Neural cell (in vitro differentiated cells): ENCODE data around the gene GOLGA7B. TPM values are rescaled to one million over a fixed set of nuclear protein-coding genes. Genes with fewer than 3 reads are reported as not detected.

Experiments
- H2AFZ ChIP-seq: fragments of 200-600, 300-800 bp; sonication (generic), shearing (Covaris generic); 2 replicates; pipeline ENCODE4 v1.6.0; 2014; ENCODE audit warnings: low read depth, mild to moderate bottlenecking, antibody characterized with exemption, low read length, moderate library complexity
- H3F3A ChIP-seq: fragments of 200-600 bp; shearing (Covaris generic); 2 replicates; pipeline ENCODE4 v1.6.1; 2016; ENCODE audit warnings: mild to moderate bottlenecking, moderate library complexity, mixed read lengths, antibody characterized with exemption, low read length; ENCODE audit not compliant: insufficient read depth, poor library complexity, severe bottlenecking
- H3K27ac ChIP-seq: fragments of 200-600, 300-800 bp; sonication (generic), shearing (Covaris generic); 2 replicates; pipeline ENCODE4 v1.5.1; 2014; ENCODE audit warnings: mild to moderate bottlenecking, low read length, moderate library complexity
- H3K27me3 ChIP-seq: fragments of 300-800, 200-600 bp; sonication (generic), shearing (Covaris generic); 2 replicates; pipeline ENCODE4 v1.6.0; 2014; ENCODE audit warnings: mild to moderate bottlenecking, low read depth, low read length, moderate library complexity; ENCODE audit not compliant: insufficient read depth
- H3K36me3 ChIP-seq: fragments of 300-800, 200-600 bp; sonication (generic), shearing (Covaris generic); 2 replicates; pipeline ENCODE4 v1.5.1; 2014; ENCODE audit warnings: mild to moderate bottlenecking, antibody characterized with exemption, low read length, moderate library complexity; ENCODE audit not compliant: insufficient read depth
- H3K4me2 ChIP-seq: fragments of 300-800, 200-600 bp; sonication (generic), shearing (Covaris generic); 2 replicates; pipeline ENCODE4 v1.6.0; 2014; ENCODE audit warnings: mild to moderate bottlenecking, low read length
- H3K4me3 ChIP-seq: fragments of 300-800, 200-600 bp; sonication (generic), shearing (Covaris generic); 2 replicates; pipeline ENCODE4 v1.5.1; 2014; ENCODE audit warnings: mild to moderate bottlenecking, low read length, moderate library complexity
- H3K79me2 ChIP-seq: fragments of 200-600 bp; shearing (Covaris generic); replicated peaks from 2 replicates; pipeline ENCODE4 v1.6.0; 2014; ENCODE audit warnings: mild to moderate bottlenecking, low read length, moderate library complexity; ENCODE audit not compliant: insufficient read depth
- H3K9ac ChIP-seq: fragments of 300-800, 200-600 bp; sonication (generic), shearing (Covaris generic); 2 replicates; pipeline ENCODE4 v1.6.1; 2016; ENCODE audit warnings: mild to moderate bottlenecking, low read length, mixed read lengths
- H3K9me2 ChIP-seq: fragments of 200-600 bp; shearing (Covaris generic); 2 replicates; pipeline ENCODE4 v1.6.1; 2016; ENCODE audit warnings: mild to moderate bottlenecking, low read length, mixed read lengths; ENCODE audit not compliant: insufficient read depth
- H3K9me3 ChIP-seq: fragments of 200-600, 300-800 bp; sonication (generic), shearing (Covaris generic); 2 replicates; pipeline ENCODE4 v1.6.1; 2016; ENCODE audit warnings: mild to moderate bottlenecking, mixed run types, low read length, moderate library complexity, mixed read lengths
- H4K20me1 ChIP-seq: fragments of 200-600 bp; shearing (Covaris generic); 2 replicates; pipeline ENCODE4 v1.6.1; 2016; ENCODE audit warnings: mild to moderate bottlenecking, mixed run types; ENCODE audit not compliant: insufficient read depth
- EP300 ChIP-seq: fragments of 450-650 bp; conservative IDR thresholded peaks from 2 replicates; pipeline ENCODE4 v1.6.1; 2014; ENCODE audit warnings: antibody characterized with exemption, mild to moderate bottlenecking, moderate library complexity; ENCODE audit not compliant: poor library complexity, severe bottlenecking
- EZH2 ChIP-seq: fragments of 200-600, 300-800 bp; shearing (Covaris generic), sonication (generic); IDR thresholded peaks from 2 replicates; pipeline ENCODE4 v1.6.1; 2014; ENCODE audit warnings: antibody characterized with exemption, low read length, borderline replicate concordance, mild to moderate bottlenecking; ENCODE audit not compliant: insufficient read depth, poor library complexity, severe bottlenecking
- MXI1 ChIP-seq: fragments of 450-650 bp; conservative IDR thresholded peaks from 2 replicates; pipeline ENCODE4 v1.6.1; 2014; ENCODE audit warnings: antibody characterized with exemption, mild to moderate bottlenecking; ENCODE audit not compliant: poor library complexity, severe bottlenecking
- POLR2AphosphoS5 ChIP-seq: IDR thresholded peaks from 2 replicates; pipeline ENCODE4 v1.6.1; 2012
- RAD21 ChIP-seq: fragments of 450-650 bp; conservative IDR thresholded peaks from 2 replicates; pipeline ENCODE4 v1.6.1; 2014; ENCODE audit warnings: antibody characterized with exemption, mild to moderate bottlenecking, moderate library complexity
- SMC3 ChIP-seq: fragments of 450-650 bp; conservative IDR thresholded peaks from 2 replicates; pipeline ENCODE4 v1.6.1; 2014; ENCODE audit warnings: antibody characterized with exemption, mild to moderate bottlenecking, moderate library complexity; ENCODE audit not compliant: poor library complexity
- TAF1 ChIP-seq: IDR thresholded peaks from 2 replicates; pipeline ENCODE4 v1.6.1; 2012; ENCODE audit warnings: low read depth
- polyA plus RNA-seq: library from polyadenylated mRNA; depleted of rRNA; stranded (reverse); fragments of >200 nt; gene quantifications from 2 replicates; pipeline ENCODE4 v1.2.3, GENCODE V29; 2014
- TF ChIP-seq, protein P1 (sequence below): fragments of 450-650 bp; IDR thresholded peaks from 2 replicates; pipeline ENCODE4 v1.5.1; 2014; ENCODE audit warnings: antibody characterized with exemption, mild to moderate bottlenecking, moderate library complexity; ENCODE audit not compliant: poor library complexity, severe bottlenecking
- TF ChIP-seq, protein P2 (sequence below): IDR thresholded peaks from 2 replicates; pipeline ENCODE4 v1.6.1; 2012; ENCODE audit warnings: borderline replicate concordance

The GOLGA7B gene
- polyA plus RNA-seq, 1 donor from 2014 or later, result 30.4 TPM

DNA sequence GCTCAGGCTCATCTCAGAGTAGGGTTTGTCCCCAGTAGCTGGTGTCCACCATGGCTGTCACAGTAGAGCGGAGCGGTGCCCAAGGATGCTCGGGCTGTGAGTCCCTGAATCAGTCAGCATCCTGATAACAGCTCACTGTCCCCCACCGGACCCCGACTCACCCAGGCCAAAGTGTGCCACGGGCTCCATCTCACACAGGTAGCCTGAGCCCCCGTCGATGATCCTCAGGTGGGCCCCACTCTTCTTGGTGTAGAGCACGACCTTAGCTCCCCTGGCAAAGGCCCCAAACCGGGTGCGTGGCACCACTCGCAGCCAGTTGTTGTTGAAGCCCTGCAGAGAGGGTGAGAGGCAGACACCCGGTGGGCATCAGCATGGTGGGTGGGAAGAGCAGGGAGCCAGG, 45.4 kb downstream of the GOLGA7B start:
- TF ChIP-seq MXI1, result no peak
- TF ChIP-seq TAF1, result no peak
- TF ChIP-seq, protein P1, sequence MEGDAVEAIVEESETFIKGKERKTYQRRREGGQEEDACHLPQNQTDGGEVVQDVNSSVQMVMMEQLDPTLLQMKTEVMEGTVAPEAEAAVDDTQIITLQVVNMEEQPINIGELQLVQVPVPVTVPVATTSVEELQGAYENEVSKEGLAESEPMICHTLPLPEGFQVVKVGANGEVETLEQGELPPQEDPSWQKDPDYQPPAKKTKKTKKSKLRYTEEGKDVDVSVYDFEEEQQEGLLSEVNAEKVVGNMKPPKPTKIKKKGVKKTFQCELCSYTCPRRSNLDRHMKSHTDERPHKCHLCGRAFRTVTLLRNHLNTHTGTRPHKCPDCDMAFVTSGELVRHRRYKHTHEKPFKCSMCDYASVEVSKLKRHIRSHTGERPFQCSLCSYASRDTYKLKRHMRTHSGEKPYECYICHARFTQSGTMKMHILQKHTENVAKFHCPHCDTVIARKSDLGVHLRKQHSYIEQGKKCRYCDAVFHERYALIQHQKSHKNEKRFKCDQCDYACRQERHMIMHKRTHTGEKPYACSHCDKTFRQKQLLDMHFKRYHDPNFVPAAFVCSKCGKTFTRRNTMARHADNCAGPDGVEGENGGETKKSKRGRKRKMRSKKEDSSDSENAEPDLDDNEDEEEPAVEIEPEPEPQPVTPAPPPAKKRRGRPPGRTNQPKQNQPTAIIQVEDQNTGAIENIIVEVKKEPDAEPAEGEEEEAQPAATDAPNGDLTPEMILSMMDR, result no peak
- TF ChIP-seq EP300, result no peak
- TF ChIP-seq POLR2AphosphoS5, result no peak
- TF ChIP-seq, protein P2, sequence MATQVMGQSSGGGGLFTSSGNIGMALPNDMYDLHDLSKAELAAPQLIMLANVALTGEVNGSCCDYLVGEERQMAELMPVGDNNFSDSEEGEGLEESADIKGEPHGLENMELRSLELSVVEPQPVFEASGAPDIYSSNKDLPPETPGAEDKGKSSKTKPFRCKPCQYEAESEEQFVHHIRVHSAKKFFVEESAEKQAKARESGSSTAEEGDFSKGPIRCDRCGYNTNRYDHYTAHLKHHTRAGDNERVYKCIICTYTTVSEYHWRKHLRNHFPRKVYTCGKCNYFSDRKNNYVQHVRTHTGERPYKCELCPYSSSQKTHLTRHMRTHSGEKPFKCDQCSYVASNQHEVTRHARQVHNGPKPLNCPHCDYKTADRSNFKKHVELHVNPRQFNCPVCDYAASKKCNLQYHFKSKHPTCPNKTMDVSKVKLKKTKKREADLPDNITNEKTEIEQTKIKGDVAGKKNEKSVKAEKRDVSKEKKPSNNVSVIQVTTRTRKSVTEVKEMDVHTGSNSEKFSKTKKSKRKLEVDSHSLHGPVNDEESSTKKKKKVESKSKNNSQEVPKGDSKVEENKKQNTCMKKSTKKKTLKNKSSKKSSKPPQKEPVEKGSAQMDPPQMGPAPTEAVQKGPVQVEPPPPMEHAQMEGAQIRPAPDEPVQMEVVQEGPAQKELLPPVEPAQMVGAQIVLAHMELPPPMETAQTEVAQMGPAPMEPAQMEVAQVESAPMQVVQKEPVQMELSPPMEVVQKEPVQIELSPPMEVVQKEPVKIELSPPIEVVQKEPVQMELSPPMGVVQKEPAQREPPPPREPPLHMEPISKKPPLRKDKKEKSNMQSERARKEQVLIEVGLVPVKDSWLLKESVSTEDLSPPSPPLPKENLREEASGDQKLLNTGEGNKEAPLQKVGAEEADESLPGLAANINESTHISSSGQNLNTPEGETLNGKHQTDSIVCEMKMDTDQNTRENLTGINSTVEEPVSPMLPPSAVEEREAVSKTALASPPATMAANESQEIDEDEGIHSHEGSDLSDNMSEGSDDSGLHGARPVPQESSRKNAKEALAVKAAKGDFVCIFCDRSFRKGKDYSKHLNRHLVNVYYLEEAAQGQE, result no peak
- no peak for TF ChIP-seq RAD21
- no peak for TF ChIP-seq EZH2
- TF ChIP-seq SMC3, result no peak
- no peaks in the 10 kb centered on the region for H4K20me1 ChIP-seq

DNA sequence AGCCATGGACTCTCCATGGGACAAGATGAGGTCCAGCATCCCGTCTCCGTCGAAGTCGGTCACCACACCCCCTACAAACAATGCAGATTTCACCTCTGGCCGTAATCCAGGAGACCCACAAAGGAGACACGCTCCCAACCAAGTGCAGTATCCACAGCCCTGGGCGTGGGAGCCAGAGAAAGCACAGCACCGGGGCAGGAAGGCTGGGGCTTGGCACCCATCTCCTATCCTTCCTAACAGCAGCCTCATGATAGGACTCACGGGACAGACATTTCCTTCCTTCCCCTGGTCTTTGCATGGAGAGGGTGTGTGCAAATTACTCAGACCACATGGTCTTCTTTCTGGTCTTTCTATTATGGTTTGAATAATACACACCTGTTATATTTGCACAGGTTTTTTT, 46.3 kb downstream of the GOLGA7B start:
- no peaks in the 10 kb centered on the region for H3F3A ChIP-seq
- H4K20me1 ChIP-seq, result no peaks in the 10 kb centered on the region
- no peaks in the 10 kb centered on the region for H3K9me2 ChIP-seq
- H3K4me3 ChIP-seq, result no peak overlapping the region
- no peaks in the 10 kb centered on the region for H3K27me3 ChIP-seq
- no peaks in the 10 kb centered on the region for H3K9me3 ChIP-seq
- no peaks in the 10 kb centered on the region for H3K79me2 ChIP-seq
- TF ChIP-seq, protein P1, result no peak
- no peak for TF ChIP-seq EP300
- no peak for TF ChIP-seq RAD21
- no peak for TF ChIP-seq EZH2
- TF ChIP-seq, protein P2, result no peak
- no peak for TF ChIP-seq MXI1
- TF ChIP-seq SMC3, result no peak
- TF ChIP-seq TAF1, result no peak
- no peak for TF ChIP-seq POLR2AphosphoS5
- no peak overlapping the region for H3K27ac ChIP-seq
- H2AFZ ChIP-seq, result no peak overlapping the region
- no peaks in the 10 kb centered on the region for H3K36me3 ChIP-seq
- H3K9ac ChIP-seq, result no peak overlapping the region
- no peak overlapping the region for H3K4me2 ChIP-seq

More for the DNA sequence above, 45.4 kb downstream of the GOLGA7B start:
- Histone ChIP-seq H2AFZ (no peak overlapping the region), H3K9ac (no peak overlapping the region), H3K4me3 (no peak overlapping the region), H3F3A (no peaks in the 10 kb centered on the region), H3K27ac (no peak overlapping the region), H3K9me2 (no peaks in the 10 kb centered on the region), H3K9me3 (no peaks in the 10 kb centered on the region), H3K36me3 (no peaks in the 10 kb centered on the region), H3K79me2 (no peaks in the 10 kb centered on the region), H3K4me2 (no peak overlapping the region), H3K27me3 (no peaks in the 10 kb centered on the region)
